Endothelial cell of hepatic sinusoid (primary cell): ENCODE measurements around the gene GNG13.
"Not testable (repeated sequence)": the region's sequence is repeated elsewhere in the genome, so short reads cannot be mapped to it uniquely, and the experiment has no call there.

ENCODE experiments used
- in situ Hi-C: cut with HindIII; loops from 2 replicates; pipeline ENCODE4 v1.10.0; 2017; ENCODE audit warnings: low sequenced_read_pairs

The GNG13 gene

DNA sequence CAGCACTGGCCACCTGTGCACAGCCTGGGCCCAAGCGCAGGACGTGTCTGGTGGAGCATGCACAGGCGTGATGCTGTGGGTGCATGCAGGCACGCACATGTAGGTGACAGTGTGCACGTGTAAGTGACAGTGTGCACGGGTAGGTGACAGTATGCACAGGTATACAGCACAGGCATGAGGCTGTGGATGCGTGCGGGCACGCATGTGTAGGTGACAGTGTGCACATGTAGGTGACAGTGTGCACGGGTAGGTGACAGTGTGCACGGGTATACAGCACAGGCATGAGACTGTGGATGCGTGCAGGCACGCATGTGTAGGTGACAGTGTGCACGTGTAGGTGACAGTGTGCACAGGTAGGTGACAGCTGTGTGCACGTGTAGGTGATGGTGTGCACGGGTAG lies 20.2 kb downstream of the GNG13 start:
- in situ Hi-C loops, result no loop called here

DNA sequence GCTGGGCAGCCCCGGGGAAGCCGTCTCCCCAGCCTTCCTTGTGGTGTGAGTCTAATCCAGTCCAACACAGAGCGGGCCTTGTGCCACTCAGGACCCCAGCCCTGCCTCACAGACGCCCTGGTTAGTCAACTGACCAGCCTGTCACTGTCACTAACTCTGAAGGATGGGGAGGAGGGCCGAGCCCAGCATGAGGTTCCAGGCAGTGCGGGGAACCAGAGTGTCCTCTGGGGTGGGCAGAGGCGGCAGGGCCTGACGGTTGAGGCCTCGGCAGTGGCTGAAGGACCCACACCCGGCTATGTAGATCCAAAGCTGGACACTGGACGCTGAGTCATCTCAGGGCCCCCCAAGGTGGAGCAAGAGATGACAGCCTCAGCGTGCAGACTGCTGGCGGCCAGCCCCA lies 21.0 kb downstream of the GNG13 start:
- in situ Hi-C loops, result no loop called here

DNA sequence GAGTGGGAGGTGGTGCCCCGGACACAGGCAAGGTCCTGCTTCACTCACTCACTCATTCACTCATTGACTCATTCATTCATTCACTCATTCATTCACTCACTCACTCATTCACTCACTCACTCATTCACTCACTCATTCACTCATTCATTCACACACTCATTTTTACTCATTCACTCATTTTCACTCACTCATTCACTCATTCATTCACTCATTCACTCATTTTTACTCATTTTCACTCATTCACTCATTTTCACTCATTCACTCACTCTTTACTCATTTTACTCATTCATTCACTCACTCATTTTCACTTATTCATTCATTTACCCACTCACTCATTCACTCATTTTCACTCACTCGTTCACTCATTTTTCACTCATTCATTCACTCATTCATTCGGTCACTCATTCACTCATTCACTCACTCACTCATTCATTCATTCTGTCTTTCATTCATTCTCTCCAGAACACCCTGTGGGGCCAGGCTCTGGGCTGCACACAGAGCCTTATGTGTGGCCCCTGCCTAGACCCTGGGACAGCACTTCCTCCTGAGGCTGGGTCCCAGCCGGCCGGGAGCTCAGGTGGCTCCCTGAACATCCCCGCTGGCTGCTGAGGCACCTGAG lies 21.5 kb downstream of the GNG13 start:
- in situ Hi-C loops, result no loop called here

DNA sequence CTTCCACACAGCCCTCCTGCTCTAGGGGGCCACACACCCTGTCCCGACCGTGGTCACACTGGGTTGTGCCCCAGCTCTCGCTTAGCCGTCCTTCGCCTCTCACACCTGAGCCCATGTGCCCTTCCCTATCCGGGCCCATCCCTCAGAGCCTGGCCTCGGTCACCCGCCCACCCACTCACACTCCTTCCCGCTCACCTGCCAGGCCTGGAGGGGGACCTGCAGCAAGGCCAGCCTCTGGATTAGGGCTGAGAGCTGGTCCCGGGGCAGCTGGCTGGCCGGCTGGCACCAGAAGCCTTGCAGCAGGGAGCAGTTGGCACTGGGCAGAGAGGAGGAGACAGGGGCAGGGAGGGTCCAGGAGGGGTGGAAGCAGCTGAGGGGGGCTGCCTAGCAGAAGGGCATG lies 22.1 kb downstream of the GNG13 start:
- in situ Hi-C loops, result no loop called here

DNA sequence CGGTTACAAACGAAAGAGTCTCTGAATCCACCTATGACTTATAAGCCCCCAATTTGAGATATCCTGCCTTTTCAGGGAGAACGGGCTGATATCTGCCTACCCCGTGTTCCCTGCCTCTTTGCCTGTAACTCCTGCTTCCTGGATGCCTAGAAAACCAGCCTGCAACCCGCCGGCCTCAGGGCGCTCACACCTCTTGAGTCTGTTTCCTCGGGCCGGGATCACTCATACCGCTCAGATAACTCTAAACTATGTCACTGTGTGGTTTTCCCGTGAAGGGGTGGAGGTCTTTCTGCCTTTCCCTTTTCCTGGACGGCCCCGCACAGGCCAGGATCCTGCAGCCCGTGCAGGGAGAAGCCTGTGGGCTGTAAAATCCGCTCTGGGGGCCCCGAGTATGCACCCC lies 22.7 kb downstream of the GNG13 start:
- in situ Hi-C loops, result no loop called here

DNA sequence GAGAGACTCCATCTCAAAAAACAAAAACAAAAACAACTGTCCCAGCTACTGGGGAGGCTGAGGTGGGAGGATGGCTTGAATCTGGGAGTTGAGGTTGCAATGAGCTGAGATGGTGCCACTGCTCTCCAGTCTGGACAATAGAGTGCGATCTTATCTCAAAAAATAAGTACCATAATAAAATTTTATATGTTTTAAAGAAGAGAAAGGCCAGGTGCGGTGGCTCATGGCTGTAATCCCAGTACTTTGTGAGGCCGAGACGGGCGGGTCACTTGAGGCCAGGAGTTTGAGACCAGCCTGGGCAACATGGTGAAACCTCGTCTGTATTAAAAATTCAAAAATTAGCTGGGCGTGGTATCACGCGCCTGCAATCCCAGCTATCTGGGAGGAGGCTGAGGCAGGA lies 23.7 kb downstream of the GNG13 start:
- in situ Hi-C loops, result no loop called here

DNA sequence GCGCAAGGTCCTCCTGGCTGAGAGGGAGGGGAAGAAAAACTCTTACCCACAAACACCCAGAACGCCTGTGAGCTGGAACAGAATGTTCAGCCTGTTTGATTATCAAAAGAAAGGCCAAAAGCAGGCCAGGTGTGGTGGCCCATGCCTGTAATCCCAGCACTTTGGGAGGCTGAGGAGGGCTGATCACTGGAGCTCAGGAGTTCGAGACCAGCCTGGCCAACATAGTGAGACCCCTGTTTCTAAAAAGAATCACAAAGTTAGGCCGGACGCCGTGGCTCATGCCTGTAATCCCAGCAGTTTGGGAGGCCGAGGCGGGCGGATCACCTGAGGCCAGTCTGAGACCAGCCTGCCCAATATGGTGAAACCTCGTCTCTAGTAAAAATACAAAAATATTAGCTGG lies 24.2 kb downstream of the GNG13 start:
- in situ Hi-C loops, result not testable (repeated sequence)

DNA sequence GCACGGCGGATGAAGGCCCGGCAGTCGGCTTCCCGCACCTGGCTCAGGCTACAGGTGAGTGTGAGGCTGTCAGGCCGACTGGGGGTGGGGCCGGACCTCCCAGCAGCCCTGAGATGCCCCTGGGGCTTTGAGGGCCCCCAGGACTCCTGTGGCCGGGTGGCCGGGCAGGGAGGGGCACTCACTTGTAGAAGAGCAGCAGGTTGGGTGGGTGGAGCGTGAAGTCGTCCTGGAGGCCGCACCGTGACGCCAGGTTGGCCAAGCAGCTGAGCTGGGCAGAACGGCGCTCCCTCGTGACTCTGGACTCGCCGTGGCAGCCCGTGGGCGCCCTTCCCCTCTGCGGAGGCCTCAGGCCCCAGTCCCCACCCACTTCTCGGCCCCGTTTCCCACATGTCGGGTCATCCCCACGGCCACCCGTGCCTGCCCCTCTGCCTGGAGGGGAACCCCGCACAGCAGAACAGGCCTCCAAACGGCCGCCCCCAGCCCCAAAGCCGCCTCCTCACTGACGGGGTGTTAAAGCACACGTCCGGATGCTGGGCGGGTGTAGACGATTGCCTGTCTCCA lies 25.2 kb downstream of the GNG13 start:
- in situ Hi-C loops, result no loop called here

DNA sequence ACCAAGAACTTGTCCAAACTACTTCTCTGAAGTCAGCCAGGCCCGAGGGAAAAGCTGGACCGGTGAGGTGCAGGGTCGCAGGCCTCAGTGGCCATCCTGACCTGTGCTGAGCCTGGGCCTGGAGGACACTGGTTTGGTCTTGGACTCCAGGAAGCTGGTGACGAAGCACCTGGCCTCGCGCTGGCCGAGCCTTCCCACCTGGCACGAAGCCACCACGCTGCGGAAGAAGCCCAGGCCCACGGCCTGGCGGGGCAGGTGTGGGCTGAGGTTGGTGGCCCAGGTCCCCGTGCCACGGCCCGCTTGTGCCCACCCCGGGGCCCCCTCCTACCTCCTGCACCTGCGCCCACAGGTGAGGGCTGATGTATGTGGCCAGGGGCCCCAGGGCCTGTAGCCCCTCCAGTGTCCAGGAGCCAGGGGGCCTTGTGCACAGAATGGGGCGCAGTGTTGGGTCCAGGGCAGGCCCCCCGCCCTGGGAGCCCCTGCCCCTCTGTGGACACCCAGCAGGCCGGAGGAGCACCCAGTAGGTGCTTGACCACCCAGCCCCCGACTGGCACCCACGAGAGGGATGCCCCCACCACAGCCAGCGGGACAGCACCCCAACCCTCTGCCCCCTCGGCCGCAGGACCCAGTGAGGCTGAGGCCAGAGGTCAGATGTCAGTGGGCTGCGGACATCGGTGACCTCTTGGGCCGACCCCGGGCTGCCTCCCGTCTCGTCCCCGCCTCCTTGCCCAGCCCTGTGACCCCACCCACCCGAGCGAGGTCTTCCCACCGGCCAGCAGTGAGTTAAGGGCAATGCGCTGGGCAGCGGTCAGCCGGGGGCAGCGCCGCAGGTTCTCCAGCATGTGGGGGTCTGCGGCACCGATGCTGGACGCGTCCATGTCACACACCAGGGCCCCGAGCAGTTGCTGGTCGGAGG lies 26.2 kb downstream of the GNG13 start:
- in situ Hi-C loops, result no loop called here

DNA sequence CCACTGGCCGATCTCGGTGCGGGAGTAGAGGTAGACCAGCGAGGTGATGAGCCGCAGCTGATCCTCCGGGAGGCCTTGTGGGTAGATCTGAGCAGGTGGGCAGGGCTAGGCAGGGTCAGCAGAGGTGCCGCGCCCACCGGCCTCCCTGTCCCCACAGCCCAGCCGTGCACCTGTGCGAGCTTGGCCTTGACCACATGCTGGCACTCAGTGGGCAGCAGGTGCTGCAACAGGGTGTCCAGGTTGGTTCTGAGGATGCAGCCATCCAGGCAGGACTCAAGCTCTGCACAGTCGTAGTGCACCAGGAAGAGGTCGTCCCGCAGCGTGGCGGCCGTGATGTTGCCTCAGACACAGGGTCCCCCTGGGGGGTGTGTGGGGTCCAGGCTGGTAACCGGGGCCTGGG lies 27.6 kb downstream of the GNG13 start:
- in situ Hi-C loops, result no loop called here

DNA sequence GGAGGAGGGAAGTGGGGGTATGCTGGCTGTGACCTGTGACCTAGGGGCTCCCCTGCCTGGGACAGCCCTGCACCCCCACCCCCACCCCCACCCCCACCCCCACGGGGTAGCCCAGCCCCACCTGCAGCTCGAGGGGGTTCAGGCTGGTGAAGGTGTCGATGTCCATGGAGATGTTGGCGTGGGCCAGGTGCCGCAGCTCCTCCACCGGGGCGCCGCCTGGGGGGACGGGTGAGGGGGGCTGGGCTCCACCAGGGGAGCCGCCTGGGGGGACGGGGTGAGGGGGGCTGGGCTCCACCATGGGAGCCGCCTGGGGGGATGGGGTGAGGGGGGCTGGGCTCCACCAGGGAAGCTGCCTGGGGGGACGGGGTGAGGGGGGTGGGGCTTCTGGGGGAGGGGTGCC lies 30.1 kb downstream of the GNG13 start:
- in situ Hi-C loops, result no loop called here

DNA sequence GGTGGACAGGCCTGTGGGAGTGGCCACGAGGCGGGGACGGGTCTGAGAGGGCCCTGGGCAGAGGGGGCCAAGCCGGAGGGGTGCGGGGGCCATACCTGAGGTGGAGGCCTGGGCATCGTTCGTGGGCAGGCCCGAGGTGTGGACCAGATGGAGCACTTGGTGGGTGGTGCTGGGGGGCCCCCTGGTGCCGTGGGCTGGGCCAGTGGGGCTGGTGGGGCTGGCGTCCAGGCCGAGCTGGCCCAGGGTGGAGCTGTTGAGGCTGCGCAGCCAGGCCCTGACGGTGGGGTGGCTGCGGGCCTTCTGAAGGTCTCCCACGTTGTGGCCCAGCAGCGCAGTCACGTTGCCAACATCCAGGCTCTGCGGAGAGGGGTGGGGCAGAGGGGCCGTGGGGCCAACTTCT lies 30.6 kb downstream of the GNG13 start:
- in situ Hi-C loops, result no loop called here

DNA sequence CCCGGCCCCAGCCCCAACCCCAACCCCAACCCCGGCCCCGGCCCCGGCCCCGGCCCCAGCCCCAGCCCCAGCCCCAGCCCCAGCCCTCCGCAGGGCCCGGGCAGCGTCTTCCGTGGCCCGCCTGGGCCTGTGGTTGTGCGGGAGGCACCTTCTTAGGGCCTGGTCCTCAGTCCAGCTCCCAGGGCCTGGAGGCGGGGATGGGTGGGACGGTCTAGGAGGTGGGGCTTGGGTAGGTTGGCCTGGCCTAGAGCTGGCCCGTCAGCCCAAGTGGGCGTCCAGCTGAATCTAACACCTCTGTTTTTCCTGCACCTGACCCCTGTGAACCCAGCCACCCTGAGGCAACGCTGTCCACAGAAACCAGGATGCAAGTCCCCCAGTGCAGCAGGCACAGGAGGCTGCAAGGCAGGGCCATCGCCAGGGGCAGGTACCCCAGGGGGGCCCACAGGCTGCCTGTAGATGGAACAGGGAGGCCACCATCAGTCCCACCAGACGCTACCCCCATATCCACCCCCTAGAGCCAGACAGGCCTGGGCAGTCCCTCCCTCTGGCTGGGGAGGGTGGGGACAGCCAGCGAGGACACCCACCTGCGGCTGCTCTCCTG lies 31.2 kb downstream of the GNG13 start:
- in situ Hi-C loops, result no loop called here

DNA sequence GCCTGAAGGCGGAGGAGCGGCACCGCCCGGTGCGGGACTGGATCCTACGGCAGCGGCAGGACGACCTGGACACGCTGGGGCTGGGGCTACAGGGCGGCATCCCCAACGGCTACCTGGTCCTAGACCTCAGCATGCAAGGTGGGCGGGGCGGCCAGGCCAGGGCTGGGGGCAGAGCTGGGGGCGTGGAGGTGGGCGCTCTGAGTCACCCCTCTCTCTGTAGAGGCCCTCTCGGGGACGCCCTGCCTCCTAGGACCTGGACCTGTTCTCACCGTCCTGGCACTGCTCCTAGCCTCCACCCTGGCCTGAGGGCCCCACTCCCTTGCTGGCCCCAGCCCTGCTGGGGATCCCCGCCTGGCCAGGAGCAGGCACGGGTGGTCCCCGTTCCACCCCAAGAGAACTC lies 32.1 kb downstream of the GNG13 start:
- in situ Hi-C loops, result no loop called here

DNA sequence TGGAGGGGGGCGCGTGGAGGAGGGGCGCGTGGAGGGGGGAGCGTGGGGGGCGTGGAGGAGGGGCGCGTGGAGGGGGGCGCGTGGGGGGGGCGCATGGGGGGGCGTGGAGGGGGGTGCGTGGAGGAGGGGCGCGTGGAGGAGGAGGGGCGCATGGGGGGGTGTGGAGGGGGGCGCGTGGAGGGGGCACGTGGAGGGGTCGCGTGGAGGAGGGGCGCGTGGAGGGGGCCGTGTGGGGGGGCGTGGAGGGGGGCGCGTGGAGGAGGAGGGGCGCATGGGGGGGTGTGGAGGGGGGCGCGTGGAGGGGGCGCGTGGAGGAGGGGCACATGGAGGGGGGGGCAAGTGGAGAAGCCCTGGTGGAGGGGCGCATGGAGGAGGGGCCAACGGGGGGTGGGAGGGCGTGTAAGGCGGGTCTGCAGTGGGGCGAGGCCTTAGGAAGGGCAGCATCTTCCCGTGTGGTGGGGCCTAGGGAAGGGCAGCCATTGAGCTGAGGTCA lies 32.7 kb downstream of the GNG13 start:
- in situ Hi-C loops, result no loop called here

DNA sequence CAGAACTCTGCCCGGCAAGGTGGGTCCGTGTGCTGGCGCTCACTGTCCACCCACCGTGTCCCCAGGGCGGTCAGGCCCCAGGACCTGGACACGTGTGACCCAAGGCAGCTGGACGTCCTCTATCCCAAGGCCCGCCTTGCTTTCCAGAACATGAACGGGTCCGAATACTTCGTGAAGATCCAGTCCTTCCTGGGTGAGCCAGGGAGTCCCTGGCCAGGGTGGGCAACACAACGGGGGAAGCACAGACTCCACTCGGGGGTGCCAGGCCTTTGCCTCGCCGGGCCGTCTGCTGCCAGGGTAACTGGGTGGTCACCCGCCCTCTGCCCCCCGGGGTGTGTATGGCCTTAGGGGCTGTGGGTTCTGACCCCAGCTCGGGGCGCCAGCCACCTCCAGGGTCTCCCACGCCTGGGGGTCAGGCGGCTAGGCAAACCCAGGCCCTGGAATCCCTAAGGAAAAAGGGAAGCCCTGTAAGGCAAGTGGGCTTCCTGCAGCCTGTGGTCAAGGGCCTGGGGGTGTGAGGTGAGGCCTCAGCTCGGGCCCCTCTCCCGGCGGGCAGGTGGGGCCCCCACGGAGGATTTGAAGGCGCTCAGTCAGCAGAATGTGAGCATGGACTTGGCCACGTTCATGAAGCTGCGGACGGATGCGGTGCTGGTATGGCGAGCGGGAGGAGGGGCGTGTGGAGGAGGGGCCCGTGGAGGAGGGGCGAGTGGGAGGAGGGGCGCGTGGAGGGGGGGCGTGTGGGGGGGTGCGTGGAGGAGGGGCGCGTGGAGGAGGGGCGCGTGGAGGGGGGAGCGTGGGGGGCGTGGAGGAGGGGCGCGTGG lies 33.5 kb downstream of the GNG13 start:
- in situ Hi-C loops, result no loop called here

DNA sequence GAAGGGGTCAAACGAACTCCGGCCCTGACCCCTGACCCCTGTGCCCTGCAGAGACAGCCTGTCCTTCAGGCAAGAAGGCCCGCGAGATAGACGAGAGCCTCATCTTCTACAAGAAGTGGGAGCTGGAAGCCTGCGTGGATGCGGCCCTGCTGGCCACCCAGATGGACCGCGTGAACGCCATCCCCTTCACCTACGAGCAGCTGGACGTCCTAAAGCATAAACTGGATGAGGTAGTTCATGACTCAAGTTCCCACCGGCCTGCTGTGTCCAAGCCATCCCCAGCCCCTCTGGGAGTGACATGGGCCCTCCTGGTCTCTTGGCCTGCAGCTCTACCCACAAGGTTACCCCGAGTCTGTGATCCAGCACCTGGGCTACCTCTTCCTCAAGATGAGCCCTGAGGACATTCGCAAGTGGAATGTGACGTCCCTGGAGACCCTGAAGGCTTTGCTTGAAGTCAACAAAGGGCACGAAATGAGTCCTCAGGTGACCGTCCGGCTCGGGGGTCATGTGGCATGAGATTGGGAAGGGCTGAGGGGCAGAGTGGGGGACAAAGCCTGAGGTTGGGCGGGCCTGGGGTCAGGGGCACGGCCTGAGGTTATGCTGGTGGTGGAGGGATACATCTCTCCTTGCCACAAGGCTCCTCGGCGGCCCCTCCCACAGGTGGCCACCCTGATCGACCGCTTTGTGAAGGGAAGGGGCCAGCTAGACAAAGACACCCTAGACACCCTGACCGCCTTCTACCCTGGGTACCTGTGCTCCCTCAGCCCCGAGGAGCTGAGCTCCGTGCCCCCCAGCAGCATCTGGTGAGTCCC lies 34.3 kb downstream of the GNG13 start:
- in situ Hi-C loops, result no loop called here

DNA sequence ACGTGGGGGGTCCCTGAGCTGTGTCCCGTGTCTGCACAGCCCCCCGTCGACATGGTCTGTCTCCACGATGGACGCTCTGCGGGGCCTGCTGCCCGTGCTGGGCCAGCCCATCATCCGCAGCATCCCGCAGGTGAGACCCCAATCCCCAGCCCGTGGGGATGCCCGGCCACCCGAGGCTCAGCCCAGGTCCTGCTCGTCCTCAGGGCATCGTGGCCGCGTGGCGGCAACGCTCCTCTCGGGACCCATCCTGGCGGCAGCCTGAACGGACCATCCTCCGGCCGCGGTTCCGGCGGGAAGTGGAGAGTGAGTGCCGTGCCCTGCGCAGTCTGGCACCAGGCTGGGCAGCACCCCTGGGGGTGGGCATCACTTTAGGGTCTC lies 35.1 kb downstream of the GNG13 start:
- in situ Hi-C loops, result no loop called here

DNA sequence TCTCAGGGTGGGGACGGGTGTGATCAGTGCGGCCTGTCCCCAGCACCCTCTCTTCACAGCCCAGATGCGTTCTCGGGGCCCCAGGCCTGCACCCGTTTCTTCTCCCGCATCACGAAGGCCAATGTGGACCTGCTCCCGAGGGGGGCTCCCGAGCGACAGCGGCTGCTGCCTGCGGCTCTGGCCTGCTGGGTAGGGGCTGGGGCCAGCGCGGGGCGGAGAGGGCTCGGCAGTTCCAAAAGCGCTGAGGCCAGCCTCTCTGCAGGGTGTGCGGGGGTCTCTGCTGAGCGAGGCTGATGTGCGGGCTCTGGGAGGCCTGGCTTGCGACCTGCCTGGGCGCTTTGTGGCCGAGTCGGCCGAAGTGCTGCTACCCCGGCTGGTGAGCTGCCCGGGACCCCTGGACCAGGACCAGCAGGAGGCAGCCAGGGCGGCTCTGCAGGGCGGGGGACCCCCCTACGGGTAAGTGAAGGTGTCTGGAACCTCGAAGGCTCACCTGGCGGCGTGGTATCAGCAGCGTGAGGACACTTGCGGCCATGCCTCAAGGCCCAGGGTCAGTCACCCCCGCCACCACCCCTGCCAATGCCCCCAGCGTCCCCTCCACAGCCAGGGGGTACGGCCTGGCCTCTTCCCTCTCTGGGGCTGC lies 35.6 kb downstream of the GNG13 start:
- in situ Hi-C loops, result no loop called here
